HG03135 (cell line): ENCODE measurements around the gene ACTL6B.

Source experiments
- ATAC-seq: cut with Tn5 transposase; IDR thresholded peaks from one replicate; pipeline ENCODE4 v1.9.1; 2021; ENCODE audit warnings: mild to moderate bottlenecking, moderate library complexity; ENCODE audit not compliant: unreplicated experiment

The ACTL6B gene

GRCh38 chr7:100627238-100627549, 29.1 kb downstream of the ACTL6B start:
- ATAC-seq, result no peak

- peak; percentile 88 for ATAC-seq
These were observed 29.6 kb downstream of the ACTL6B start for GRCh38 chr7:100626530-100627237.

- ATAC-seq, result no peak
These were observed 30.2 kb downstream of the ACTL6B start for GRCh38 chr7:100626055-100626454.

- no peak for ATAC-seq
These were observed 32.1 kb downstream of the ACTL6B start for GRCh38 chr7:100623951-100624824.

- ATAC-seq, result no peak
These were observed 34.7 kb downstream of the ACTL6B start for GRCh38 chr7:100621554-100621953.

- no peak for ATAC-seq
These were observed 35.4 kb downstream of the ACTL6B start for GRCh38 chr7:100620804-100621203.

GRCh38 chr7:100620239-100620638, 36.0 kb downstream of the ACTL6B start:
- ATAC-seq, result no peak

GRCh38 chr7:100614308-100614861, 41.9 kb downstream of the ACTL6B start:
- ATAC-seq, result no peak

GRCh38 chr7:100613412-100614175, 42.7 kb downstream of the ACTL6B start:
- no peak for ATAC-seq

- peak; percentile 4 for ATAC-seq
These were observed 43.4 kb downstream of the ACTL6B start for GRCh38 chr7:100612730-100613390.

GRCh38 chr7:100611983-100612729, 44.1 kb downstream of the ACTL6B start, which contains the start of gene MOSPD3:
Gene MOSPD3, plus strand, starts transcription at chr7:100612540. Its CDS starts 252 bp downstream, at chr7:100612792.
- peak; percentile 90 for ATAC-seq

- no peak for ATAC-seq
These were observed 46.3 kb downstream of the ACTL6B start for GRCh38 chr7:100609958-100610357.

- no peak for ATAC-seq
These were observed 49.1 kb downstream of the ACTL6B start for GRCh38 chr7:100607111-100607510.

- no peak for ATAC-seq
These were observed 49.9 kb downstream of the ACTL6B start for GRCh38 chr7:100606313-100606712.

GRCh38 chr7:100604976-100605911, 51.0 kb downstream of the ACTL6B start:
- ATAC-seq, result no peak

GRCh38 chr7:100604028-100604975, 51.9 kb downstream of the ACTL6B start:
- ATAC-seq, result no peak

- no peak for ATAC-seq
These were observed 52.6 kb downstream of the ACTL6B start for GRCh38 chr7:100603726-100604027.
